SK-N-SH treated with all-trans-retinoic acid at 6 μM for 48 hours (cell line): Measurements from ENCODE around the gene CRYL1.

Source experiments
- ATAC-seq: fragments of 200-7000 bp; cut with Tn5 transposase; 3 replicates; pipeline ENCODE4 v1.9.1; 2020; ENCODE audit warnings: mild to moderate bottlenecking, moderate library complexity
- ARNTL ChIP-seq: fragments of 450-650 bp; formaldehyde crosslinking; IDR thresholded peaks from 2 replicates; pipeline ENCODE4 v1.5.0; 2020; ENCODE audit warnings: low read depth, mild to moderate bottlenecking, moderate library complexity, borderline replicate concordance
- BACH2 ChIP-seq: fragments of 250-450 bp; sonication (Bioruptor Pico); IDR thresholded peaks from 2 replicates; pipeline ENCODE4 v1.9.0; 2021; ENCODE audit warnings: mild to moderate bottlenecking, borderline replicate concordance
- CSDC2 ChIP-seq: fragments of 250-450 bp; sonication (Bioruptor Pico); IDR thresholded peaks from 2 replicates; pipeline ENCODE4 v1.5.0; 2020; ENCODE audit warnings: mild to moderate bottlenecking, moderate library complexity
- ESRRG ChIP-seq: fragments of 250-450 bp; sonication (Bioruptor Pico); IDR thresholded peaks from 2 replicates; pipeline ENCODE4 v1.6.1; 2021; ENCODE audit warnings: mild to moderate bottlenecking
- GLIS3 ChIP-seq: fragments of 250-450 bp; sonication (Bioruptor Pico); IDR thresholded peaks from 2 replicates; pipeline ENCODE4 v1.5.0; 2020; ENCODE audit warnings: mild to moderate bottlenecking, moderate library complexity
- ISL1 ChIP-seq: fragments of 250-450 bp; sonication (Bioruptor Pico); IDR thresholded peaks from 2 replicates; pipeline ENCODE4 v2.1.2; 2022; ENCODE audit warnings: mild to moderate bottlenecking, moderate library complexity
- PPARA ChIP-seq: fragments of 250-450 bp; sonication (Bioruptor Pico); IDR thresholded peaks from 2 replicates; pipeline ENCODE4 v1.5.0; 2020; ENCODE audit warnings: mild to moderate bottlenecking, borderline replicate concordance
- RARB ChIP-seq: fragments of 250-450 bp; sonication (Bioruptor Pico); IDR thresholded peaks from 2 replicates; pipeline ENCODE4 v1.8.0; 2021; ENCODE audit warnings: mild to moderate bottlenecking, moderate library complexity
- TCF4 ChIP-seq: fragments of 250-450 bp; sonication (Bioruptor Pico); IDR thresholded peaks from 2 replicates; pipeline ENCODE4 v1.8.0; 2021; ENCODE audit warnings: mild to moderate bottlenecking, moderate library complexity, borderline replicate concordance
- TOX ChIP-seq: fragments of 250-450 bp; sonication (Bioruptor Pico); IDR thresholded peaks from 2 replicates; pipeline ENCODE4 v1.8.0; 2021; ENCODE audit warnings: mild to moderate bottlenecking, moderate library complexity, borderline replicate concordance
- ZC3H10 ChIP-seq: fragments of 250-450 bp; sonication (Bioruptor Pico); IDR thresholded peaks from 2 replicates; pipeline ENCODE4 v1.5.1; 2021; ENCODE audit warnings: mild to moderate bottlenecking, moderate library complexity
- ZFP30 ChIP-seq: fragments of 450-650 bp; formaldehyde crosslinking; IDR thresholded peaks from 2 replicates; pipeline ENCODE4 v1.5.0; 2022; ENCODE audit warnings: mild to moderate bottlenecking, moderate library complexity
- ZNF565 ChIP-seq: fragments of 450-650 bp; formaldehyde crosslinking; conservative IDR thresholded peaks from 2 replicates; pipeline ENCODE4 v1.5.0; 2020; ENCODE audit warnings: low read depth, mild to moderate bottlenecking, moderate library complexity
- ZNF70 ChIP-seq: fragments of 450-650 bp; formaldehyde crosslinking; IDR thresholded peaks from 2 replicates; pipeline ENCODE4 v1.5.0; 2020; ENCODE audit warnings: mild to moderate bottlenecking, moderate library complexity
- ZNF8 ChIP-seq: fragments of 450-650 bp; formaldehyde crosslinking; IDR thresholded peaks from 2 replicates; pipeline ENCODE4 v1.5.0; 2020; ENCODE audit warnings: mild to moderate bottlenecking, moderate library complexity
- TF ChIP-seq, protein P1 (sequence below): fragments of 250-450 bp; sonication (Bioruptor Pico); IDR thresholded peaks from 2 replicates; pipeline ENCODE4 v1.5.0; 2020; ENCODE audit warnings: mild to moderate bottlenecking, moderate library complexity
- TF ChIP-seq, protein P2 (sequence below): fragments of 250-450 bp; sonication (Bioruptor Pico); IDR thresholded peaks from 2 replicates; pipeline ENCODE4 v1.5.1; 2020; ENCODE audit warnings: low read depth, mild to moderate bottlenecking, moderate library complexity
- TF ChIP-seq, protein P3 (sequence below): fragments of 250-450 bp; sonication (Bioruptor Pico); IDR thresholded peaks from 2 replicates; pipeline ENCODE4 v1.8.0; 2021; ENCODE audit warnings: low read depth, mild to moderate bottlenecking, moderate library complexity, borderline replicate concordance
- TF ChIP-seq, protein P4 (sequence below): fragments of 250-450 bp; sonication (Bioruptor Pico); IDR thresholded peaks from 2 replicates; pipeline ENCODE4 v1.8.0; 2020; ENCODE audit warnings: mild to moderate bottlenecking, moderate library complexity, borderline replicate concordance

Gene CRYL1

DNA sequence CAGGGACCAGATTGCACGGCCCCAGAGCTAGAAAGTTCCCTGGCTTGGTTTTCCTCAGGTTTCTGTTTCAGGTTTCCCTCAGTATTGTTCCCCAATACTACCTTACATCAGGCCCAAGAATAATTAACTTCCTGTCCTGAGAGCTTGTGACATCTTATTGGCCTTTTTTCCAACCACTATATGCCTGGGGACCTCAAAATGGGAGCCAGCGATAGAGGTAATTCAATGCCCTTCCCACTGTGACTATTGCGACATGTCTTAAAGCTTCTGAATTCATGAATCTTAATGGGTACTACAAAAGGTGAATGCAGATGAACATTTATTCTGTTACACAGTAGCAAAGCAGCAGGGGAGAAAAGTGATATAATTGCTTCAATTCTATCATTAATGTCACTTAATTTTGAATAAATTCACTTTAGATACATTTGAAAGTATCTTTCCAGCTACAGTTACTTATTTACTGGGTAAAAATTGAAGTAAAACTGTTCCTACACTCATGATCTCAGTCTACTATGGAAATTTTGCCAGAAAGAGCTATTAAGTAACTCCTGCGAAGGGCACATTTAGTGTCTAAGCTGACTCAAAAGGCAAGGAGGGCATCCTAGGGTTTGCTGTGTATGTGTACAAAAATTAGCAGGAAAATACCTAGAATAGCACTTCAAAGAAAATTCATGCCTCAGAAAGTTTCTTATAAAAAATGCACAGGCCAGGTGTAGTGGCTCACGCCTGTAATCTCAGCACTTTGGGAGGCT, 4.1 kb downstream of the CRYL1 start:
- TF ChIP-seq ZFP30 (CRISPR knock-in tag) (no peak), ZNF565 (CRISPR knock-in tag) (no peak), TOX (CRISPR knock-in tag) (no peak), ZNF8 (CRISPR knock-in tag) (no peak), ZC3H10 (CRISPR knock-in tag) (no peak), CSDC2 (CRISPR knock-in tag) (no peak), ISL1 (CRISPR knock-in tag) (no peak)

DNA sequence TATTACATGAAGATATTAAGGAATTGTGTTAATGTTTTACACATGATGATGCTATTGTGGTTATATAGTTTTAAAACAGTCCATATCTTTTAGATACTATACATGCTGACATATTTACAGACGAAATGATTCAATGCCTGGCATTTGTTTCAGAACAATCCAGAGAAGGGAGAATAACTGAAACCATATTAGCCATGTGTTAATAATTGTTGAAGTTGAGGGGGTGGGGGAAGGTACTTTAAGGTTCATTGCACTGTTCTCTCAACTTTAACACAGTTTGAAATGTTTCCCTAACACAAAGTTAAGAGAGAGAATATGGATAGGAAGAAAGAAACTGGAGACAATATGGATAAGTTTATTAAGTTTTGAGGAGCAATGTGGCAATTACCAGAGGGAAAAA, 5.8 kb downstream of the CRYL1 start:
- TF ChIP-seq PPARA (CRISPR knock-in tag): no peak
- TF ChIP-seq, protein P1, sequence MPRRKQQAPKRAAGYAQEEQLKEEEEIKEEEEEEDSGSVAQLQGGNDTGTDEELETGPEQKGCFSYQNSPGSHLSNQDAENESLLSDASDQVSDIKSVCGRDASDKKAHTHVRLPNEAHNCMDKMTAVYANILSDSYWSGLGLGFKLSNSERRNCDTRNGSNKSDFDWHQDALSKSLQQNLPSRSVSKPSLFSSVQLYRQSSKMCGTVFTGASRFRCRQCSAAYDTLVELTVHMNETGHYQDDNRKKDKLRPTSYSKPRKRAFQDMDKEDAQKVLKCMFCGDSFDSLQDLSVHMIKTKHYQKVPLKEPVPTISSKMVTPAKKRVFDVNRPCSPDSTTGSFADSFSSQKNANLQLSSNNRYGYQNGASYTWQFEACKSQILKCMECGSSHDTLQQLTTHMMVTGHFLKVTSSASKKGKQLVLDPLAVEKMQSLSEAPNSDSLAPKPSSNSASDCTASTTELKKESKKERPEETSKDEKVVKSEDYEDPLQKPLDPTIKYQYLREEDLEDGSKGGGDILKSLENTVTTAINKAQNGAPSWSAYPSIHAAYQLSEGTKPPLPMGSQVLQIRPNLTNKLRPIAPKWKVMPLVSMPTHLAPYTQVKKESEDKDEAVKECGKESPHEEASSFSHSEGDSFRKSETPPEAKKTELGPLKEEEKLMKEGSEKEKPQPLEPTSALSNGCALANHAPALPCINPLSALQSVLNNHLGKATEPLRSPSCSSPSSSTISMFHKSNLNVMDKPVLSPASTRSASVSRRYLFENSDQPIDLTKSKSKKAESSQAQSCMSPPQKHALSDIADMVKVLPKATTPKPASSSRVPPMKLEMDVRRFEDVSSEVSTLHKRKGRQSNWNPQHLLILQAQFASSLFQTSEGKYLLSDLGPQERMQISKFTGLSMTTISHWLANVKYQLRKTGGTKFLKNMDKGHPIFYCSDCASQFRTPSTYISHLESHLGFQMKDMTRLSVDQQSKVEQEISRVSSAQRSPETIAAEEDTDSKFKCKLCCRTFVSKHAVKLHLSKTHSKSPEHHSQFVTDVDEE (CRISPR knock-in tag): no peak
- TF ChIP-seq ISL1 (CRISPR knock-in tag): no peak
- TF ChIP-seq TCF4 (CRISPR knock-in tag): no peak
- TF ChIP-seq ZFP30 (CRISPR knock-in tag): no peak
- TF ChIP-seq, protein P2, sequence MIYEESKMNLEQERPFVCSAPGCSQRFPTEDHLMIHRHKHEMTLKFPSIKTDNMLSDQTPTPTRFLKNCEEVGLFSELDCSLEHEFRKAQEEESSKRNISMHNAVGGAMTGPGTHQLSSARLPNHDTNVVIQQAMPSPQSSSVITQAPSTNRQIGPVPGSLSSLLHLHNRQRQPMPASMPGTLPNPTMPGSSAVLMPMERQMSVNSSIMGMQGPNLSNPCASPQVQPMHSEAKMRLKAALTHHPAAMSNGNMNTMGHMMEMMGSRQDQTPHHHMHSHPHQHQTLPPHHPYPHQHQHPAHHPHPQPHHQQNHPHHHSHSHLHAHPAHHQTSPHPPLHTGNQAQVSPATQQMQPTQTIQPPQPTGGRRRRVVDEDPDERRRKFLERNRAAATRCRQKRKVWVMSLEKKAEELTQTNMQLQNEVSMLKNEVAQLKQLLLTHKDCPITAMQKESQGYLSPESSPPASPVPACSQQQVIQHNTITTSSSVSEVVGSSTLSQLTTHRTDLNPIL: no peak
- no peak for TF ChIP-seq BACH2
- TF ChIP-seq GLIS3 (CRISPR knock-in tag): no peak
- no peak for TF ChIP-seq RARB (CRISPR knock-in tag)
- TF ChIP-seq ZNF70 (CRISPR knock-in tag): no peak
- no peak for TF ChIP-seq ZC3H10 (CRISPR knock-in tag)
- TF ChIP-seq ARNTL (CRISPR knock-in tag): no peak
- TF ChIP-seq, protein P3, sequence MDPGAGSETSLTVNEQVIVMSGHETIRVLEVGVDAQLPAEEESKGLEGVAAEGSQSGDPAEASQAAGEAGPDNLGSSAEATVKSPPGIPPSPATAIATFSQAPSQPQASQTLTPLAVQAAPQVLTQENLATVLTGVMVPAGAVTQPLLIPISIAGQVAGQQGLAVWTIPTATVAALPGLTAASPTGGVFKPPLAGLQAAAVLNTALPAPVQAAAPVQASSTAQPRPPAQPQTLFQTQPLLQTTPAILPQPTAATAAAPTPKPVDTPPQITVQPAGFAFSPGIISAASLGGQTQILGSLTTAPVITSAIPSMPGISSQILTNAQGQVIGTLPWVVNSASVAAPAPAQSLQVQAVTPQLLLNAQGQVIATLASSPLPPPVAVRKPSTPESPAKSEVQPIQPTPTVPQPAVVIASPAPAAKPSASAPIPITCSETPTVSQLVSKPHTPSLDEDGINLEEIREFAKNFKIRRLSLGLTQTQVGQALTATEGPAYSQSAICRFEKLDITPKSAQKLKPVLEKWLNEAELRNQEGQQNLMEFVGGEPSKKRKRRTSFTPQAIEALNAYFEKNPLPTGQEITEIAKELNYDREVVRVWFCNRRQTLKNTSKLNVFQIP (CRISPR knock-in tag): no peak
- TF ChIP-seq ZNF565 (CRISPR knock-in tag): no peak
- no peak for ATAC-seq

More for the DNA sequence above, 4.1 kb downstream of the CRYL1 start:
- ATAC-seq: no peak

DNA sequence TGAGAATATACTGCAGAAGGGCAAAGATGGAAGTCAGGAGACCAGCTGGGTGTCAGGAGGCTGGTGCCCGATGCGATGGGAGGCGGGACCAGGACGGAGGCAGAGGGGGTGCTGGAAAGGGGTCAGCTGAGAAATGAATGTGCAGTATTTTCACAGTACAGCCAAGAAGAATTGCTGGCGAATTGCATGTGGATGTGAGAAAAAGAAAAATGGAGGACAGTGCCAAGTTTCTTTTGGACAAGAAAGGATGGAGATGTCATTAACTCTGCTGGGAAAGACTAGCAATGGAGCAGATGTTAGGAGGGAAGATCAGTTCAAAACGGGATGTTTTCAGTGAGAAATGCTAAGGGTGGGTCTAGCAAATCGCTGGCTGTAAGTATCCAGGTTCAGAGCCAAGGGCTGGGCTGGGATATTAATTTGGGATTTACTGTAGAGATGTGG, 7.0 kb downstream of the CRYL1 start:
- TF ChIP-seq ESRRG (CRISPR knock-in tag) (no peak), ZNF70 (CRISPR knock-in tag) (no peak)
- TF ChIP-seq, protein P4, sequence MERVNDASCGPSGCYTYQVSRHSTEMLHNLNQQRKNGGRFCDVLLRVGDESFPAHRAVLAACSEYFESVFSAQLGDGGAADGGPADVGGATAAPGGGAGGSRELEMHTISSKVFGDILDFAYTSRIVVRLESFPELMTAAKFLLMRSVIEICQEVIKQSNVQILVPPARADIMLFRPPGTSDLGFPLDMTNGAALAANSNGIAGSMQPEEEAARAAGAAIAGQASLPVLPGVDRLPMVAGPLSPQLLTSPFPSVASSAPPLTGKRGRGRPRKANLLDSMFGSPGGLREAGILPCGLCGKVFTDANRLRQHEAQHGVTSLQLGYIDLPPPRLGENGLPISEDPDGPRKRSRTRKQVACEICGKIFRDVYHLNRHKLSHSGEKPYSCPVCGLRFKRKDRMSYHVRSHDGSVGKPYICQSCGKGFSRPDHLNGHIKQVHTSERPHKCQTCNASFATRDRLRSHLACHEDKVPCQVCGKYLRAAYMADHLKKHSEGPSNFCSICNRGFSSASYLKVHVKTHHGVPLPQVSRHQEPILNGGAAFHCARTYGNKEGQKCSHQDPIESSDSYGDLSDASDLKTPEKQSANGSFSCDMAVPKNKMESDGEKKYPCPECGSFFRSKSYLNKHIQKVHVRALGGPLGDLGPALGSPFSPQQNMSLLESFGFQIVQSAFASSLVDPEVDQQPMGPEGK (CRISPR knock-in tag): no peak

DNA sequence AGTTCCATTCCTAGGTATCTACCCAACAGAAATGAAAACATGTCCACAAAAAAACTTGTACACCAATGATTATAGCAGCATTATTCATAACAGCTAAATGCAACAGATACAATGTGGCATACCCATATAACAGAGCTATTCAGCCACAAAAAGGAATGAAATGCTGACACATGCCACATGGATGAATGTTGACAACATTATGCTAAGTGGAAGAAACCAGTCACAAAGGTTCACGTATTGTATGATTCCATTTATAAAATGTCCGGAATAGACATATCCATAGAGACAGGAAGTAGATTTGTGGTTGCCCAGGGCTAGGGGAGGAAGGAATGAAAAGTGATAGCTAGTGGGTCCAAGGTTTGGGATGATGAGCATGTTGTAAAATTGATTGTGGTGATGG, 10.8 kb downstream of the CRYL1 start:
- ATAC-seq: no peak
- no peak for TF ChIP-seq ISL1 (CRISPR knock-in tag)
- no peak for TF ChIP-seq ESRRG (CRISPR knock-in tag)
- no peak for TF ChIP-seq TCF4 (CRISPR knock-in tag)

More for the DNA sequence above, 7.0 kb downstream of the CRYL1 start:
- no peak for ATAC-seq
